NCI-H524 (cell line): ENCODE results near the gene MARCHF3.
"Not testable (repeated sequence)": the region's sequence is repeated elsewhere in the genome, so short reads cannot be mapped to it uniquely, and the experiment has no call there.

Experiments used
- DNase-seq, 2 experiments: peaks; one replicate each; lab custom pipeline; 2025; lab: John Stamatoyannopoulos, UW

Gene MARCHF3

GRCh38 chr5:126953640-126954039 lies 76.7 kb downstream of the MARCHF3 start:
- no peak for DNase-seq

DNA sequence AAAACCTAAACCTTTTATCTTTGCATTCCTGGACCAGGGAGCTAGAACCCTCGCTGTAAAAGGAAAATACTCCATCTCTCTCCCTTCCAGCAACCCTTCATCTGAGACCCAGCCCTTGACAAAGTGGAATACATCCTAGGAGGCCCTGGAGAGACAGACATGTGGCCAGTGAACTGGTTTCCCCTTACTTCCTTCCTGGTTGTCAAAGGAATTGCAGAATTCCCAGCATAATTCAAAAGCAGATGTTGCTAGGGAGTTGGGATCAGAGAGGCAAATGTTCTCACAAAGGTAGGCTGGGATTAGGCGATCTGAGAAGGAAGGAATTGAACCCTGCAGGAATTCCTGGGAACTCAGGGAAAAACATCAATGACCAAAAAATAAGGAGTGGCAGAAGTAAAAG lies 80.9 kb downstream of the MARCHF3 start:
- no peak for DNase-seq

- no peak for DNase-seq
Measured at GRCh38 chr5:126948453-126948852, 81.9 kb downstream of the MARCHF3 start.

DNA sequence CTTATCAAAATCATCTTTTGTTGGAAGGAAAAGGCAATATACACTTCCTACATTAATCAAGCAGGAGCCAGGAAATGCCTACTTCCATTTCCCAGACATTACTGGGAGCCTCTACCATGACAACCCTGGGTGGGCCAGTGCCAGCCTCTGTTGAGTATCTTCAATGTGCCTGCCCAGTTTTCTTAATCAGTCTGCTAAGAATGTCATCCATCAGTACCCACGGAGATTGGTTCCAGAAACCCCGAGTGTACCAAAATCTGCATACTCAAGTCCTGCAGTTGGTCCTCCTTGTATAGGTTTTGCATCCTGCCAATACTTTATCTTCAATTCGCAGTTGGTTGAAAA lies 82.4 kb downstream of the MARCHF3 start:
- no peak for DNase-seq

DNA sequence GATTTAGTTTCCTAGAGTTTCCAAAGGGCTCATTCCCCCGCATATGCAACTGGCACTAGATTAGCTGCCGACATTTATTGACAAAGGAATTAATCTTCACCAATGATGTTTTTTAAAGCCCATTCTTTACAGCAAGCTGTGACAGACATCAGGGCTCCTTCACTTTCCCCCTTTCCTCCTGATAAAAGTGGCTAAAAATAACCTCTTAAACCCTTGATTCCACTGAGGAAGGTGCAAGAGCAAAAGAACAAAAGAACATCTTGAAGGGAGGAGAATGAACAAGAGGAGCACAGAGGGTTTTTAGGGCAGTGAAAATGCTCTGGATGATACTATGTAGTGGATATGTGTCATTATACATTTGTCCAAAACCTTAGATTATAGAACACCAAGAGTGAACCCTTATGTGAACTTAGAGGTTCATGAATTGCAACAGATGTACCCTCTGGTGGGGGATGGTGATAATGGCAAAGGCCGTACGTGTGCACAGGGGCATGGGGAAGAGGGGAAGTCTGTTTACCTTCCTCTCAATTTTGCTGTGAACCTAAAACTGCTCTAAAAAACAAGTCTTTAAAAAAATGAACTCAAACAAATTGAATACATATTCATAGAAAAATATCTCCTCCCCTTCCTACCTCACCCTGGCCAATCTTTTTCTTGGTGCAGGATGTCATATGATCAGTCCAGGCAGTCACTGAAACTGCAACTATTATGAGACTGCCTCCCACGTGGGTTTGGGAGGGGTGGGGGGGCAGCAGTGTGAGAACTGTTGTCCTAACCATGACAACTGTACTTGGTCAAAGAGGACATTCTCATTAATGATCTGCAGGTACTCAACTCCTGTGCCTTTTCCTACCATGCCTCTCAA lies 83.0 kb downstream of the MARCHF3 start:
- DNase-seq: no peak

GRCh38 chr5:126942908-126943307 lies 87.5 kb downstream of the MARCHF3 start:
- DNase-seq: not testable (repeated sequence)

DNA sequence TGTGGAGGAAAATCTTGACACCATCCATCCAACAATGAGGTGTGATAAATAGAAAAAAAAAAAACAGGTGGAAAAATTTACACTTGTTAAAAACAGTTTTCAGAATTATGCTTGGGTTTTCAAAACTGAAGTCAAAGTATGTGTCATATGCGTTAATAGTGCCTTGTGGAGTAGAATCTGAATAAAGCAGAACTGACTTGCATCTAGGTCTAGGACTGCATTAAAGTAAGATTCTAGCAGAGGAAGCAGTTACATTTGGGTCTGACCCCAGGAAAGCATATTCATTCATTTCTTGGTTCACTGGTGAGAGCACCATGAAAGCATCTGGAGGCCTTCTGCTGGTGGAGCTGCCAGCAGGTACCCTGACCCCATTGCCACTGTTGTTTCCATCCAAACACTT lies 89.0 kb downstream of the MARCHF3 start:
- DNase-seq: no peak

- DNase-seq: no peak
Measured at GRCh38 chr5:126939887-126940286, 90.5 kb downstream of the MARCHF3 start.

DNA sequence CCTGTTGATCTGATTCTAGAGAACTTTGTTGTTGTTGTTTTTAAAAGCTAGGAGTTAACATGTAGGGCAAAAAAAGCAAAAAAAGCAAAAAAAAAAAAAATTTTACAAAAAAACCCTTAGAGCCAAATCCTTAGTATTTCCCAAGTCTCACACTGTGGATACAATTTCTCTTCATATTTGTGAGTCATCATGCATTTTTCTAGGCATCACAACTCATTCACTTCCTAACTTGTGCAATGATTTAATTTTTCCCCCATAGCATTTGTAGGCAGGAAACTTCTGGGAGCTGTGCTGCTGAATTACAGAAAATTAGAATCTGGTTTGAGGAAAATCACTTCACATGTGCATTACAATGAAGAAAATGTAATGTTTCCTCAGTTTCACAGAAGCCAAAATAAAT lies 91.9 kb downstream of the MARCHF3 start:
- DNase-seq: no peak

- DNase-seq: no peak
Measured at GRCh38 chr5:126937771-126938170, 92.6 kb downstream of the MARCHF3 start.

DNA sequence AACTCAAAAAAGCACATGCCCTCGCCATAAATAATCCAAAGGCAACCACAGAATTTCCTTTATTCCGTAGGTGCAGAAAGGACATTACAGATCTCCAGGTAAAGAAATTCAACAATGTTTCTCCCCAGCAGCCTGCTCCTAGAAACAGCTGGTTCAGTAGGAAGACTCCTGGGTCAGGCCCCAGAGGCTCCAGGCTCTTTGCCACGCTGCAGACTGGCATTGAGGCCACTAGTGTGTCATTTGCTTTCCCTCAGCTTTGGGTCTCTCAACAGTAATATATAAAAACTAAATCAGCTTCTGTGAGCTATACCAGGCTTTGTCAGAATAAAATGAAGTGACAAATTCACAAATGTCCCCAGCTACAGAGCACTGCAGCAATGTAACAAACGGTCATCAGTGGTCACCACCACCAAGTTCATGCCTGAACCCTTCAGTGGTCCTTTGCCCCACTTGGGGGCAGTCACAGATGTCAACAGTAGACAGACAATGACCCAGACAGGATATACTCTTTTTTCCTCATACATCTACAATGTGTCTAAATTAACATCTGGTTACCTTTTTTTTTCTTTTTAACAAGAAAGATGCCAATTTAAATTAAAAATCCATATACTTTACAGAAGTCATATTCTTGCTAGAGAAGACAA lies 93.5 kb downstream of the MARCHF3 start:
- no peak for DNase-seq

DNA sequence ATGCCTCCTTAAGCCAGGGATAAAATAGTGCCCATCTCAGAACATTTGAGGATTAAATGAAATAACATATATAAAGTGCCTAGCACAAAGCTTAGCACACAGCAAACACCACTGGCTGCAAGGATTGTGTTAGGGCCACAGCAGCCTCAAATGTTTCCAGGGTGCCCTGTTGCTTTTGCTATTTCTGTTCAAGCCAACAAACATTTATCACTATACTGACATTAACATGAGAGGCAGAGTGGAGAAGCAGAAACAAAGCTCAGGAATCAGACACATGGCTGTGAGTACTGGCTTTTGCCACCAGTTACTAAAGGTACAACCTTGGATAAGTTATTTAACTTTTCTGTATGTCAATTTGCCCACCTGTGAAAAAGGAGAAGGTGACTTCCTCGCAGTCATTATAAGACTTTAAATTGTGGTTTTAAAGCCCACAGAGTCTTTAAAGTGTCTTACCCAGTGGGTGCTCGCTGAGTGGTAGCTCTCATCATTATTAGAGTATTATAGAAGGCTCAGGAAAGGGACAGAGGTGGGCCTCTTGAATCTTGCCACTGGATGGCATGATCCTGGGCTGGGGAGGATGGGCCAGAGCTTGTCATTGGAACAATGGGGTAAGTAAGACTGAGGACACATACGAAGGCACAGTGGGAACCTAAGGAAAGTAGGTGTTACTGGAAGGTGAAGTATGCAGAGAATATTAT lies 98.2 kb downstream of the MARCHF3 start:
- no peak for DNase-seq

- no peak for DNase-seq
Measured at GRCh38 chr5:126928041-126928440, 102.3 kb downstream of the MARCHF3 start.

- DNase-seq: peak in 1 of 2 experiments; percentile 17
Measured at GRCh38 chr5:126927429-126927828, 102.9 kb downstream of the MARCHF3 start.

DNA sequence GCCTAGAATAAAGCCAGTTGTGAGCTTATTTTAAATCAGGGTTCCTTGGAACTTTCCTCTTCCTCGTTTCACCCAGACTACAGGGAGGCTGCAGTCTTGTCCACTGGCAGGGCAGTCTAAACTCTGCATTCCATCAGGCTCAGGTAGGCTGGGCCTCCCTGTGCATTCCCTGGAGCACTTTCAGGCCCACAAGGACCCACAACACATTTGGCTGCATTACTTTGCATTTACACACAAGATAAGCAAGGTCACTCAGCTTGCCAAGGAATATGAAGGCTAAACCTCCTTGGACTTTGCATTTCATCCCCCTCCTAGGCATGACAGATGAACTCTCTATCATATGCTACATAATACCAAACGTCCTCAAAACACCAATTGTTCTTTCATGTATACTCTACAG lies 104.2 kb downstream of the MARCHF3 start:
- no peak for DNase-seq

- no peak for DNase-seq
Measured at GRCh38 chr5:126925482-126925881, 104.9 kb downstream of the MARCHF3 start.

DNA sequence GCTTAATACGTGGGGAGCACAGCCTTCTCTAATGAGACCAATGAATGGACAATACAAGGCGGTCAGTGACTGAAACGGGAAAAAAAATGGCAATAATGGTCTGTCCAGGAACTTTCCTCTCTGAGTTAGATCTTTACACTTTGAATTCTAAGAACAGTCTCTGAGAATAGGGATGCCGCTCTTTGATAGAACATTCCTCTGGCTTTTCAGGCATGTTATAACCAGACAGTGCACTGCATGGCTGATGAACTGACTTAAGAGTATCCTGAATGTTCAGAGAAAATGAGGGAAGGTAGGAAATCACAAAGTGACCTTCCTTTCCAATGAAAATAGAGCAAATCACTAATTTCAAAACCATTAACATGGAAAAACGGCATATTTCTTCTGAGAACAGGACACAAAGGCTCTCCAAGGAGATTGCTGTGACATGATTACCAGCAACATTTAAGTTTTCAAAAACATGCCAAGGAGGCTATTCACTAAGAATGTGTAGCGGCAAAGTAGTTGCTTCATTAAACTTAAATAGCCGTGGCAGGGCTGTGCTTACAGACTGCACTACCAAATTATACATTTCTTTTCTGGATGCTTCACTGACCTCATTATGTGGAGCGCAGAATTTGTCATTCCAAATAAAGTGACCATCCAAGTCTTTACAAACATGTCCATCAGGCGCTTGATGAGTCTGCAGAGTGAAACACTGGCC lies 105.9 kb downstream of the MARCHF3 start:
- DNase-seq: no peak

GRCh38 chr5:126921241-126922091 lies 108.9 kb downstream of the MARCHF3 start:
- peak; percentile 33 to 69 for DNase-seq

- no peak for DNase-seq
Measured at GRCh38 chr5:126920291-126920690, 110.1 kb downstream of the MARCHF3 start.

DNA sequence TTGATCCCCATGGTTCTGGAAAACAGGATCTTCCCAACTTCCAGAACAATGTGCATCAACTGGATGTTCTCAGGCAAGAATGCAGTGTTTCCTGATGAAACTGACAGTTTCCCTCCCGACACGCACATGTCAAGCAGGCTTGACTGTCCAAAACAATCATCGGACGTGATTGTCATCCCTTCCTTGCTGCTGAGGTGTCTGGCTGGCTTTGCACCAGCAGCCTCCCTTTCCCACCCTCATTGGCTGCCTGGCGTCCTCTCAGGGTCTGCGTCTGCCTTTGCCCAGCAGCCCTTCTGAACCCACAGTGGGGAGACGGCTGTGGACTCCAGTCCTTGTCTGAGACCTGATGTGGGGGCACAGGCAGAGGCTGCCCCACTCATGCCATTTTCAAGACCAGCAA lies 110.8 kb downstream of the MARCHF3 start:
- DNase-seq: no peak

DNA sequence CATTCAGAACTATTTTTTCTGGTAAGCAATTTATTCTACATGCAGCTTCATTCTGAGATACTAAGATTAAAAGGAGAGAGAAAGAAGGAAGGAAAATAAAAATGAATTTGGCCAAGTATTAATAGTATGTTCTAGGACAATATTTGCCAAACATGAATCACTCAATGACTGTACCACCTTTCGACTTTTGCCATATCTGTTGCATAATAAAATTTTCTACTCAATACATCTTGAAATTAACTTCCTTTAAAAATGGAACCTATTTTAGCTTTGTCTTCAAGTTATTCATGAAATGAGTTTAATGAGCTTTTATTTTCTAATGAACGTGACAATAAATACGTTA lies 111.8 kb downstream of the MARCHF3 start:
- no peak for DNase-seq
